ENCODE data around the gene RGS19.

RGS19 gene

DNA sequence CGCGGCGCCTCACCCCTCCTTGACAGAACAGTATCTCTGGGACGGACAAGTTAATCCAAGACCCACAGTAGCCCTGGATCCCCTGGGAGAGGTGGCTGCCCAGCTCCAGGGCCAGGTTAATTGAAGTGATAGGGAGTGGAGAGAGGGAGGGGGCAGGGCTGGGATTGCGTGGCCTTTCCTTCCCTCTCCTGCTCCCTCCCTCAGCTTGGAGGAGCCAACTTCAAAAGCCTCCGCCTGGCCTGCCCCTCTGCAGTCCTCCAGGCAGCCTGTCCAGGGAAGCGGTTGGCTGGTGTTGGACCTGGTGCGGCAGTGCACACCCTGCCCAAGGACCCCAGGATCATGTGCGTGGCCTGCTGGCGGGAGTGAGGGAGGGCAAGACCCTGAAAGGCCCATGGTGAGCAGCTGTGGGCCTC is 43.4 kb downstream of the RGS19 start, which contains the start of gene C20orf204:
TSS of gene C20orf204 (plus strand) at position 250 of the 413 bp plus-strand sequence. CDS start at position 392, 142 bp downstream.
- H3K27me3 ChIP-seq (ENCODE audit: insufficient read depth, low read depth, severe bottlenecking): no peaks in the 10 kb centered on the region
- H3K4me3 ChIP-seq (ENCODE audit: low read depth, low read length): no peak within 1 kb of the TSS
- H3K9me3 ChIP-seq (ENCODE audit: severe bottlenecking): no peaks in the 10 kb centered on the region
- peak within 1 kb of the TSS; percentile 72 for H3K27ac ChIP-seq
- DNase-seq: peak; percentile 73
- TF ChIP-seq CTCF (IDR thresholded peaks at IDR 0.05; ENCODE audit: low read depth, low read length): no peak
- no peaks in the 10 kb centered on the region for H3K36me3 ChIP-seq

DNA sequence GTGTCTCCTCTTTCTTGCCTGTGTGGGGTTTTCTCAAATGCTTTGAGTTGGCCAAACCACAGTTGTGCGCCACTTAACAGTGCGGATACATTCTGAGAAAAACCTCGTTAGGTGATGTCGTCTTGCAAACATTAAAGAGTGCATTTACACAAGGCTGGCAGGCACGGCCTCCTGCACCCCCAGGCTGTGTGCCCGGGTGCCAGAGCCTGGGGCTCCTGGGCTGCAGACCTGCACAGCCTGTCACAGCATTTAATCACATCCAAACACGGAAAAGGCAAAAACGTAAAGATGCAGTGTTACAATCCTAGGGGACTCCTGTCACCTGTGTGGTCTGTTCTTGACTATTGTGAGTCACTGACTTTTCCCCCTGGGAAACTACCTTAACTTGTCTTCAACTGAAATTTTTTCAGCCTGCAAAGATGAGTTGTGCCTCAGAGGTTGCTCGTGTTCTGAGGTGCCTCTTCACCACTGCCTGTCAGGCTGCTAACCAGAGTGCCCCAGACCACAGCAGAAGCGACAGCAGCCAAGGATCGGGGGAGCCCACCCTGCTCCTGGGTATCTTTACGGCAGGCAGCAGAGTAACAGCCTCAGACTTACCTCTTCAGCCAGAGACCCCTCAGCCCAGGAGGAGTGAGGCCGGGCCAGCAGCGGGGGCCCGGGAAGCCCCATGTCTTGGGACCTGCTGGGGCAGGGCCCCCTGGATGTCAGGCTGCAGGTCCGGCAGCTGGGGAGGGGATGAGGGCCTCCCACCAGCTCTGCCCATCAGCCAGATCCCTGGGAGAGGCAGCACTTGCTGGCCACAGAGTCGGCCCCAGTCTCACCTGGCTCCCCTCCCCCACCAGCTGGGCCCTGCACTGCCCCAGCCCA is 44.0 kb downstream of the RGS19 start:
- Histone ChIP-seq H3K36me3 (no peaks in the 10 kb centered on the region), H3K27me3 (ENCODE audit: insufficient read depth, low read depth, severe bottlenecking) (no peaks in the 10 kb centered on the region), H3K27ac (peak overlapping the region; percentile 72), H3K4me3 (ENCODE audit: low read depth, low read length) (no peak overlapping the region), H3K9me3 (ENCODE audit: severe bottlenecking) (no peaks in the 10 kb centered on the region)
- no peak for TF ChIP-seq CTCF (IDR thresholded peaks at IDR 0.05; ENCODE audit: low read depth, low read length)
- no peak for DNase-seq

DNA sequence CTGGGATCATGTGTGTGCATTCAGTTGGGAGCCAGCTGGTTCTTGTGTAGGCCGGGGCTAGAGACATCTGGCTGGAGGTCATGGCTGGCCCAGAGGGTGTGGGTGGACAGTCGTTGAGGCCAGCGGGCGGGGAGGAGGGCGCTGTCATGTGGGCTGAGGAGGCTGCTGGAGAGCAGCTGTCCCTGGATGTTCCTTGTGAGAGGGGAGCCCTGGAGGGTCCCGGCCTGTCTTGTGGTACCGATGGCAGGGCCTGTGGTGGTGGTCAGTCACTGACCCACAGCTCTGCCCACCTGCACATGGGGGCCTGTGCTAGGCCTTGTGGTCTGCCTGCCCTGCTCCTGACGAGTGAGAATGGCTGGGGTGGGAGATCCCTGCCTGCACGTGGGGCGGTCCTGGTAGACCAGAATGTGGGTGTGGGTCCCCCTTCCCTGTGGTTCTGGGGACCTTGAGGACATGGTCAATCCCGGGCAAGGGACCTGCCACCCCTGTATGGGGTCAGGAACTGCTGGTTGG is 45.3 kb downstream of the RGS19 start:
- H3K27ac ChIP-seq: no peak overlapping the region
- TF ChIP-seq CTCF (IDR thresholded peaks at IDR 0.05; ENCODE audit: low read depth, low read length): no peak
- H3K36me3 ChIP-seq: no peaks in the 10 kb centered on the region

GRCh38 chr20:64032706-64033624 is 46.4 kb downstream of the RGS19 start:
- no peaks in the 10 kb centered on the region for H3K9me3 ChIP-seq (ENCODE audit: severe bottlenecking)
- H3K4me3 ChIP-seq (ENCODE audit: low read depth, low read length): no peak overlapping the region
- no peak for TF ChIP-seq CTCF (IDR thresholded peaks at IDR 0.05; ENCODE audit: low read depth, low read length)
- H3K27ac ChIP-seq: no peak overlapping the region
- no peak for DNase-seq
- H3K27me3 ChIP-seq (ENCODE audit: insufficient read depth, low read depth, severe bottlenecking): no peaks in the 10 kb centered on the region
- no peaks in the 10 kb centered on the region for H3K36me3 ChIP-seq

More for the DNA sequence above, 45.3 kb downstream of the RGS19 start:
- DNase-seq: peak; percentile 21
- Histone ChIP-seq H3K9me3 (ENCODE audit: severe bottlenecking) (no peaks in the 10 kb centered on the region), H3K4me3 (ENCODE audit: low read depth, low read length) (no peak overlapping the region), H3K27me3 (ENCODE audit: insufficient read depth, low read depth, severe bottlenecking) (no peaks in the 10 kb centered on the region)

GRCh38 chr20:64031822-64032314 is 47.5 kb downstream of the RGS19 start:
- Histone ChIP-seq H3K27me3 (ENCODE audit: insufficient read depth, low read depth, severe bottlenecking) (no peaks in the 10 kb centered on the region), H3K9me3 (ENCODE audit: severe bottlenecking) (no peaks in the 10 kb centered on the region), H3K36me3 (peaks cover 4% of the 10 kb centered on the region; the same call in 1 of the 2 replicates), H3K27ac (no peak overlapping the region), H3K4me3 (ENCODE audit: low read depth, low read length) (no peak overlapping the region)
- no peak for DNase-seq
- TF ChIP-seq CTCF (IDR thresholded peaks at IDR 0.05; ENCODE audit: low read depth, low read length): no peak

Measured in WERI-Rb-1 (cell line).